ENCODE data around the gene F10. TPM values are rescaled to one million over a fixed set of nuclear protein-coding genes. Genes with fewer than 3 reads are reported as not detected.

Gene F10
- total and polyA plus RNA-seq, 2 of the 13 experiments (the other 11 are each of a cell fraction or from before 2014, with no cell fraction given) = 58.4 to 237 TPM

- TF ChIP-seq IRF9 (CRISPR knock-in tag; IDR thresholded peaks at IDR 0.05; ENCODE audit: borderline replicate concordance) = no peak; the same call in 1 of the 2 replicates
- 0 out of 2 replicates have a peak, but pooled peaks have one; percentile 18 for TF ChIP-seq ZNF607 (CRISPR knock-in tag; IDR thresholded peaks at IDR 0.05; ENCODE audit: borderline replicate concordance)
- TF ChIP-seq MZF1 (CRISPR knock-in tag; IDR thresholded peaks at IDR 0.05; ENCODE audit: borderline replicate concordance) = no peak
- TF ChIP-seq BRF2 (CRISPR knock-in tag; IDR thresholded peaks at IDR 0.05) = 0 out of 2 replicates have a peak, but pooled peaks have one; percentile 56
- peak; percentile 94 for TF ChIP-seq ZNF788 (CRISPR knock-in tag; IDR thresholded peaks at IDR 0.05; ENCODE audit: borderline replicate concordance)
- TF ChIP-seq TGIF2 (CRISPR knock-in tag; IDR thresholded peaks at IDR 0.05) = peak; percentile 90; the same call in 1 of the 2 replicates
- TF ChIP-seq MIER3 (CRISPR knock-in tag; IDR thresholded peaks at IDR 0.05; ENCODE audit: borderline replicate concordance) = peak; percentile 85; the same call in 1 of the 2 replicates
- TF ChIP-seq SIX1 (CRISPR knock-in tag; IDR thresholded peaks at IDR 0.05; ENCODE audit: borderline replicate concordance) = no peak
- TF ChIP-seq ZNF605 (CRISPR knock-in tag; IDR thresholded peaks at IDR 0.05) = peak; percentile 95
- TF ChIP-seq THAP9 (CRISPR knock-in tag; IDR thresholded peaks at IDR 0.05; ENCODE audit: borderline replicate concordance) = peak; percentile 52; the same call in 1 of the 2 replicates
- peak; percentile 81; the same call in 1 of the 2 replicates for TF ChIP-seq ZNF317 (CRISPR knock-in tag; IDR thresholded peaks at IDR 0.05)
- peak; percentile 66; the same call in 1 of the 2 replicates for TF ChIP-seq MIER2 (CRISPR knock-in tag; IDR thresholded peaks at IDR 0.05)
- TF ChIP-seq BHLHE40 (IDR thresholded peaks at IDR 0.05; ENCODE audit: low read length) = peak; percentile 47; the same call in 1 of the 2 replicates
- no peak for TF ChIP-seq ZNF646 (CRISPR knock-in tag; IDR thresholded peaks at IDR 0.05)
- TF ChIP-seq THAP7 (CRISPR knock-in tag; IDR thresholded peaks at IDR 0.05) = peak; percentile 85; the same call in 1 of the 2 replicates
Observed at GRCh38 chr13:113105032-113105920, 17.3 kb upstream of the F10 start, which contains the start of gene F7 (continued).
